IPS-20b (cell line): Measurements from ENCODE around the gene EARS2.
"Not testable (repeated sequence)": the region's sequence is repeated elsewhere in the genome, so short reads cannot be mapped to it uniquely, and the experiment has no call there.

Source experiments
- H3K27ac ChIP-seq: one replicate; pipeline ENCODE4 v1.5.1; 2013; ENCODE audit warnings: low read length
- H3K27me3 ChIP-seq: 2 replicates; pipeline ENCODE4 v1.6.1; 2013; ENCODE audit warnings: mild to moderate bottlenecking, low read length, inconsistent platforms; ENCODE audit not compliant: insufficient read depth
- H3K36me3 ChIP-seq: 2 replicates; pipeline ENCODE4 v1.6.1; 2013; ENCODE audit warnings: low read depth, mild to moderate bottlenecking, inconsistent platforms, low read length, moderate library complexity; ENCODE audit not compliant: insufficient read depth
- H3K4me1 ChIP-seq: 2 replicates; pipeline ENCODE4 v1.6.1; 2013; ENCODE audit warnings: mild to moderate bottlenecking, control low read depth, inconsistent platforms, low read length, moderate library complexity; ENCODE audit not compliant: insufficient read depth
- H3K4me3 ChIP-seq: 2 replicates; pipeline ENCODE4 v1.5.1; 2013; ENCODE audit warnings: mild to moderate bottlenecking, low read length, inconsistent platforms
- H3K9ac ChIP-seq: 2 replicates; pipeline ENCODE4 v1.6.1; 2013; ENCODE audit warnings: low read depth, mild to moderate bottlenecking, inconsistent platforms, low read length, moderate library complexity
- H3K9me3 ChIP-seq: 2 replicates; pipeline ENCODE4 v1.6.1; 2013; ENCODE audit warnings: mild to moderate bottlenecking, low read depth, low read length, inconsistent platforms; ENCODE audit not compliant: insufficient read depth

EARS2 gene

GRCh38 chr16:23520500-23520899, 36.6 kb downstream of the EARS2 start:
- Histone ChIP-seq H3K9ac (no peak overlapping the region), H3K27me3 (no peaks in the 10 kb centered on the region), H3K4me3 (no peak overlapping the region), H3K4me1 (no peaks in the 10 kb centered on the region), H3K27ac (no peak overlapping the region), H3K9me3 (no peaks in the 10 kb centered on the region), H3K36me3 (peaks cover 61% of the 10 kb centered on the region)

- H3K27me3 ChIP-seq = no peaks in the 10 kb centered on the region
- H3K4me1 ChIP-seq = no peaks in the 10 kb centered on the region
- H3K9me3 ChIP-seq = no peaks in the 10 kb centered on the region
- H3K4me3 ChIP-seq = no peak overlapping the region
- no peak overlapping the region for H3K27ac ChIP-seq
- no peak overlapping the region for H3K9ac ChIP-seq
- H3K36me3 ChIP-seq = peaks cover 53% of the 10 kb centered on the region
These were observed 37.9 kb downstream of the EARS2 start for GRCh38 chr16:23519282-23519681.

- H3K27ac ChIP-seq = no peak overlapping the region
- H3K9ac ChIP-seq = no peak overlapping the region
These were observed 38.7 kb downstream of the EARS2 start for GRCh38 chr16:23518435-23518891.

GRCh38 chr16:23516366-23517137, 40.6 kb downstream of the EARS2 start:
- H3K9ac ChIP-seq = no peak overlapping the region
- H3K27ac ChIP-seq = no peak overlapping the region
- peaks cover 26% of the 10 kb centered on the region for H3K36me3 ChIP-seq
- H3K4me1 ChIP-seq = no peaks in the 10 kb centered on the region
- no peaks in the 10 kb centered on the region for H3K27me3 ChIP-seq
- no peaks in the 10 kb centered on the region for H3K9me3 ChIP-seq
- H3K4me3 ChIP-seq = no peak overlapping the region

More at GRCh38 chr16:23518435-23518891, 38.7 kb downstream of the EARS2 start:
- Histone ChIP-seq H3K27me3 (no peaks in the 10 kb centered on the region), H3K36me3 (peaks cover 45% of the 10 kb centered on the region), H3K4me3 (no peak overlapping the region), H3K9me3 (no peaks in the 10 kb centered on the region), H3K4me1 (no peaks in the 10 kb centered on the region)

- no peak overlapping the region for H3K9ac ChIP-seq
- H3K4me3 ChIP-seq = no peak overlapping the region
- H3K36me3 ChIP-seq = peaks cover 23% of the 10 kb centered on the region
- no peaks in the 10 kb centered on the region for H3K4me1 ChIP-seq
- H3K27me3 ChIP-seq = no peaks in the 10 kb centered on the region
- H3K9me3 ChIP-seq = no peaks in the 10 kb centered on the region
- no peak overlapping the region for H3K27ac ChIP-seq
These were observed 41.3 kb downstream of the EARS2 start for GRCh38 chr16:23515881-23516280.

- Histone ChIP-seq H3K9ac (no peak overlapping the region), H3K36me3 (peaks cover 15% of the 10 kb centered on the region), H3K4me3 (no peak overlapping the region), H3K9me3 (no peaks in the 10 kb centered on the region), H3K27me3 (no peaks in the 10 kb centered on the region), H3K27ac (no peak overlapping the region), H3K4me1 (no peaks in the 10 kb centered on the region)
These were observed 42.6 kb downstream of the EARS2 start for GRCh38 chr16:23514381-23515152.

- H3K4me3 ChIP-seq = no peak overlapping the region
- no peak overlapping the region for H3K9ac ChIP-seq
- H3K9me3 ChIP-seq = no peaks in the 10 kb centered on the region
- H3K27me3 ChIP-seq = no peaks in the 10 kb centered on the region
- no peak overlapping the region for H3K27ac ChIP-seq
- peaks cover 4% of the 10 kb centered on the region; the same call in 1 of the 2 replicates for H3K36me3 ChIP-seq
- peaks cover 3% of the 10 kb centered on the region; the same call in 1 of the 2 replicates for H3K4me1 ChIP-seq
These were observed 44.9 kb downstream of the EARS2 start for GRCh38 chr16:23512168-23512695.

GRCh38 chr16:23511731-23512130, 45.4 kb downstream of the EARS2 start:
- Histone ChIP-seq H3K4me3 (no peak overlapping the region), H3K27ac (no peak overlapping the region), H3K4me1 (peaks cover 3% of the 10 kb centered on the region; the same call in 1 of the 2 replicates), H3K9me3 (no peaks in the 10 kb centered on the region), H3K9ac (no peak overlapping the region), H3K27me3 (no peaks in the 10 kb centered on the region), H3K36me3 (peaks cover 5% of the 10 kb centered on the region; the same call in 1 of the 2 replicates)

- not testable (repeated sequence) for H3K27me3 ChIP-seq
- H3K9ac ChIP-seq = peak overlapping the region; percentile 84; the same call in 1 of the 2 replicates
These were observed 46.3 kb downstream of the EARS2 start for GRCh38 chr16:23510915-23511270.

GRCh38 chr16:23510164-23510914, 46.8 kb downstream of the EARS2 start, which contains the start of gene GGA2:
Gene GGA2 (minus strand): TSS chr16:23510494. CDS start chr16:23510411, 83 bp downstream.
- Histone ChIP-seq H3K9me3 (no peaks in the 10 kb centered on the region), H3K9ac (peak within 1 kb of the TSS; percentile 84), H3K36me3 (peaks cover 12% of the 10 kb centered on the region; the same call in 1 of the 2 replicates), H3K27ac (no peak within 1 kb of the TSS), H3K27me3 (no peaks in the 10 kb centered on the region), H3K4me3 (peak within 1 kb of the TSS; percentile 90), H3K4me1 (peaks cover 13% of the 10 kb centered on the region)

More at GRCh38 chr16:23510915-23511270, 46.3 kb downstream of the EARS2 start:
- not testable (repeated sequence) for H3K9me3 ChIP-seq, H3K27ac ChIP-seq, H3K4me1 ChIP-seq
- Histone ChIP-seq H3K36me3 (peaks cover 12% of the 10 kb centered on the region; the same call in 1 of the 2 replicates), H3K4me3 (peak overlapping the region; percentile 90; the same call in 1 of the 2 replicates)

- no peaks in the 10 kb centered on the region for H3K9me3 ChIP-seq
- no peak overlapping the region for H3K27ac ChIP-seq
- H3K27me3 ChIP-seq = no peaks in the 10 kb centered on the region
- H3K4me3 ChIP-seq = peak overlapping the region; percentile 90
- peaks cover 18% of the 10 kb centered on the region for H3K4me1 ChIP-seq
- peaks cover 11% of the 10 kb centered on the region for H3K36me3 ChIP-seq
- H3K9ac ChIP-seq = peak overlapping the region; percentile 84
These were observed 47.4 kb downstream of the EARS2 start for GRCh38 chr16:23509782-23510163.
